ENCODE measurements around the gene MGAT4A.
A peak's percentile ranks its signal among the peaks of the same experiment; 100 is the strongest.

Gene MGAT4A

DNA sequence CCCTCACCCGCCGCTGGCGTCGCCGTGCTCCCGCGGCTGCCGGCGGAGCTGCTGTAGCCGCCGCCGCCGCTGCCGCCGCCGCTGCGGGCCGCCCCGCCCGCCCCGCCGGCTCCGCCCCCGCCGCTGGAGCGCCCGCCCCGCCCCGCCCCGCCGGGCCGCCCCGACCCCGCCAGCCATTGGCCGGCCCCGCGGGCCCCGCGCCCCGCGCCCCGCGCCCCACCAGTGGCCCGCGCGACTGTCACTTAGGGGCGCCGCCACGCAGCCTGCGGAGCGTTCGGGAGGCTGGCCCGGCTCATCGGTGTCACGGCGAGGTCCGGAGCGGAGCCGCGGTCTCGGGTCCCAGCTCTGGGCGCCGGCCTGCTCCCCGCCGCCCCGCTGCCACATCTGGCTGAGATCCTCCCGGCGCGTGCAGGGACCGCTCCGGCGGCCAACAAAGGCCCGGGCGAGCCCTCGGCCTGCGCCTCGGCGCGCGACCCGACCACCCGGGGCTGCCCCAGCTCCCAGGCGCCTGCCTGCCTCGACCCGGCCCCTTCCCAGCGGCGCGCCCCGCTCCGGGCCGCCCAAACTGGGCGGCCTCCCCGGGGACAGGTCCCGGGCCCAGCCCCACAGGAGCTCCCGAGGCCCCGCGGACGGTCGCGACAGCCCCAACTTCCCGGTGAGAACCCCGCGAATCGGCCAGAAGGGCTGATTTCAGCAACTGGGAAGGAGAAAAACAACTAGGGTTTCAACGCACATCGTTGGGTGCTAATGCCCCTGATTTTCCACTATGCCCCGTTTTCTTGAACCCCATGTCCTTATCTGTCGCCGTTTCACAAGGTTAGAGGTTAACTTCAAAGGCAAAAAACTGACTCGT is at the start of gene MGAT4A:
Gene MGAT4A, minus strand, starts transcription at position 92 of the 853 bp plus-strand sequence. CDS start 4,800 bp downstream, outside the sequence.
- DNase-seq, result peak in 55 of 58 donors; percentile 8 to 83 (median 68)

DNA sequence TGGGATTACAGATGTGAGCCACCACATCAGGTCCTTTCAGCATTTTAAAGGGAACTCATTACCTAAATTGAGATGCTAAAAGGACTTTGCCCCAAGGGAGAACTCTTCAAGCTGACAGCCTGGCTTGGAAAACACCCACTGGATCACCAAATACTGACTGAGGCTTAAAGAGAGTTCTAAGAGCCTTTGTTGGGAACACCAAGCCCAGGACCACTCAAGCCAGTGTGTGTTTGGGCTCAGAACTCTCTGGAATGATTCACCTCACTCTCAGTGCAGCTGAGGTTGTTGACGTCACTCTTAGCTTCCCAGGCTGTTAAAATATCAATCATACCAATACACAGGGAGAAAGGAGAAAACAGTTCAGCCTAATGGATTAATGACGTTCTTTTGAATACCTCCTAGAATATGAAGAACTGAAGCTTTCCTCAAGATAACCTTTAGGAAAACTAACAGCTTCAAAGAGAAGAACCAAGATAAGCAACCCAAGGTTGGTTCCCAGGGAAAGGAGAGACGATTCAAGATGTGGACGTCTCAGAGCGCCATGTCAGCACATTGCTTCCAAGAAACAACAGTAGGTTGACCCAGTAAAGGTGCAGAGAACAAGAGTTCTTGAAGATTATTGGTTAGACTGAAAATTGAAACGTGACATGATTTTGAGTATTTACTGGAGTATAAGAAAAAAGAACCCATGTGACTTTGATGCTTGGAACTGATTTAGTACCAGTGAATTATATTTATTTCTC is 48.0 kb upstream of the MGAT4A start:
- DNase-seq, result no peak

- DNase-seq, result no peak
Measured at GRCh38 chr2:98778151-98778550, 47.2 kb upstream of the MGAT4A start.

DNA sequence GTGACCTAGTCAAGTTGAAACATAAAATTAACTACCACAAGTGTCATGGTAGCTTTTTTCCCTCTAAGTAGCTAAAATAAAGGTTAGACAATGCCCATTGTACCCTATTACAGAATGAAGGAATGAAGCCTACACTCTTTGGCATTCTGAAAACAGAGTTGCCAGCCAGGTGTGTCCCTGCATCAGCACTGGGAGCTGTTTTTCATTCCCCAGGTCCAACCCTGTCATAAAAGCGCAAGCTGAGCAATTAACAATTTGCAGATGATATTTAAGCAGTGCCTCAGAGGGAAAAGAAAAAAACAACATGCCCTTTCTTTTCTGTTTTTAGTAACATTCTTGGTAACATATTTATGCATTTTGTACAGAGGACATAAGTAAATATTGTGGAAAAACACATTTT is 46.8 kb upstream of the MGAT4A start:
- DNase-seq, result no peak

GRCh38 chr2:98777076-98777475 is 46.1 kb upstream of the MGAT4A start:
- no peak for DNase-seq

- DNase-seq, result no peak
Measured at GRCh38 chr2:98776136-98776535, 45.2 kb upstream of the MGAT4A start.

DNA sequence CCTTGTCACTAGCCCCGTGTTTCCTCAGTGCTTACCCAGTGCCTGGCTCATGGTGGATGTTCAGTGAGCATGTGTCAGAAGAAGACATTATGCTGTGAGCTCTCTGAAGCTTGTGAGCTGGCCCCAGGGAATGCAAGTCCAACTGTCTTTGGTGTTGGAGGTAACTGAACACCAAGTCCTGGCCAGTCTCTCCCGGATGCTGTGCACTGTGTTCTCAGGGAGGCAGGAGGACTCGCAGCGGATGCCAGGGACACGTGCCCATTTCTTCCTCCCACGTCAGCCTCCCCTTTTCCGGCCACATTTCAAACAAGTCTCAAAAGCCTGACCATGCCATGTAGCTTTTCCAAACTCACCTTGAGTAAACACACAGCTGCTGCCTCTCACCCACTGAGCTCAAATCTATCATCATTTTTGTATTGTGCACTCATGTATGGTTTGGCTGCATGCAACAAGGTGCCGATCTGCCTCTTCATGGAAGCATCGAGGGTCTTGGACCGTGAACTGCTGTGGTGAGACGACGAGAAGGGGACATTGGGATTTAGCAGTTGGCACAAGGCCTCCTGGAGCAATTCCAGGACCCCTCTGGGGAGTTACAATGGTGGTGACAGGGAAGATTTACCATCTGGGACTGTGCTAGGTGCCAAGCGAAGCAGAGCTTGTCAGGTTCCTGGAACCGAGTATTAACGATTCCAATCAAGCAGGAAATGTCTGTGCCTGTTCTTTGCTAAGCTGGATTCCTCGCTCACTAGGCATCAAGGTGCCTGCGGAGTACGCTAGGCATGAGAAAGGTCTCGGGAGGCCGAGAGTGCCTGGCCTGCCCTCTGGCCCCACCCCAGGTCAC is 44.4 kb upstream of the MGAT4A start:
- DNase-seq, result no peak

- DNase-seq, result no peak
Measured at GRCh38 chr2:98773907-98774306, 43.0 kb upstream of the MGAT4A start.

DNA sequence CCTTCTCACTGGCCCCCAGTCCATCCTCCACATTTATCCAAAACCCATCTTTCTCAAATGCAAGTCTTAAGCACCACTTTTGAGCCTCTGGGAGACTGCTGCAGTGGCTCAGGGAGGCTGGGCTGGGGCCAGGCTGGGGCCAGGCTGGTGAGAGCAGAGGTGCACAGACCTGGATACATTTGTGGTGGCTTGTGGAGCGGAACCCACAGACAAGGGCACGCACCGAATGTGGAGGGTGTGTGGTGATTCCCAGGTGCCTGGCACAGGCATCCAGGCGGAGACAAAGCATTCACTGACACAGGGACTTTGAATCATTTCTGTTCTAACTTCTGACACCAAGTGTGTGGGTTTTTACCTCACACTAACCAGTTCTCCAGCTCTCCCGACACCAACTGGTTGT is 42.2 kb upstream of the MGAT4A start:
- no peak for DNase-seq

GRCh38 chr2:98772536-98772935 is 41.6 kb upstream of the MGAT4A start:
- DNase-seq, result no peak

DNA sequence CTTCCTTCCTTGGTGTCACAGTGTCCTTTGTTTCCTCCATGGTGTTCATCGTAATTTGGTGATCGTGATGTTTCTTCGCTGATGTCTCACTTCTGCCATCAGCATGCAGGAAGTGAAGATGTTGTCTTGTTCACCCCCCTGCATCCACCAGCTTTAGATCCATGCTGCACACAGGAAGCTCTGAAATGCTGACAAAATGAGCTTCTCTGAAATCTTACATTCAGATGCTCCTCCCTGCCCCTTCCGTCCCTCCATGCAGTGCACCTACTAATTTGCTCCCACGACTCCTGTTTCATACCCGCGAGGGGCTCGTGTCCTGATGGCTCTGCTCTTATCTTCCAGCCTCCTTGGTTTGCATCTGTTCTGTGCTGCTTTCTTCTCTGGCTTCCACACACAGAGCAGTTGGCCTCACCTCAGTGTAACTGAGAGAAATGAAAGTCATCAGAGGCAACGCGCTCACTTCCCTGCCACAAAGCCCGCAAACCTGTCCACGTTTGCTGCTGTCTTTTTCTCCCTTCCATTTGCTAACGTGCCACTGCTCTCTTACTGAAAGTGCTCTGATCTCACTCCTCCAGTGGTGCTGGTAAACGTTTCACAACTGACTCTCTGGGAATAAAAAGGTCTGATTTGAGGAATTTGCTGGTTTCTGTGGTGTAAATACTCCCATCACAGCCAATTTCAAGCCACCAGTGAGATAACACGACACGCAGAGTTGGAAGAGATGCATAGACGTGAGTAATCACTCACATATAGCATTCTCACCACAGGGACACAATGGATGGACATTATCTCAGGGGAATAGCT is 41.0 kb upstream of the MGAT4A start:
- peak in 3 of 58 donors; percentile 12 to 25 (median 22) for DNase-seq

DNA sequence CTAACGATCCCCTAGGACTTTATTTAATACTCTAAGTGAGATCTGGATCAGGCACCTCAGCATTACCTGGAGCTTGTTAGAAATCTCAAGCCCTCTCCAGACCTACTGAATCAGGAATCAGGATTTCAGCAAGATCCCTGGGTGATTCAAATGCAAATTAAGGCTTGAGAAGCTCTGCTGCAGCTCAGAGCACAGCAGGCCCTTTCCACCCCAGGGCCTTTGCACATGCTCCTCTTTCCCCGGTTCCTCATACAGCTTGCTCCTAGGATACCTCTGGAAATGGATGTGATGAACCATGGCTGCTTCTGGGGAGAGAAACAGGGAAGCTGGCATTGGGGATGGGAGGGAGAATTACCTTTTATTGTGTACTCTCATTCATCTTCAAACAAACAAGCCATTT is 40.3 kb upstream of the MGAT4A start:
- no peak for DNase-seq

DNA sequence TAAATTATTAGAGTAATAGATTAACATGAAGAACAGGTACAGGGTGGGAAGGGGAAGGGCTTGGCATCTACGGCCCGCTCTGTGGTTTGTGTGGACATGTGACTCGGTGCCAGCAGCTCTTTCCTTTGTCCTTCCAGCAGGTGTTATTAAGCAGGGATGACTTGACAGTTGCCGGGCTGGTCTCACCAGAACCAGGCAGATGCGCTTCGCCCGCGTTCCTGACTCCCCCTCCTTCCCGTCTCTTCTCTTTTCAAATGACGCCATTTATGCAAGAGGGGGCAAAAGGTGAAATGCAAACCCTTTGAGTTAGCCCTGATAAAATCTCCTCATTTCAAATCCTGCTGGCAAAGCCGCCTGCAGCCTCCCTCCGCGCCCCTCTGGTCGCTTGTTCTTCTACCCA is 38.9 kb upstream of the MGAT4A start:
- DNase-seq, result no peak

GRCh38 chr2:98769114-98769476 is 38.2 kb upstream of the MGAT4A start:
- DNase-seq, result no peak

GRCh38 chr2:98768384-98769113 is 37.6 kb upstream of the MGAT4A start:
- DNase-seq, result no peak

GRCh38 chr2:98764499-98764898 is 33.6 kb upstream of the MGAT4A start:
- DNase-seq, result no peak

GRCh38 chr2:98763209-98763951 is 32.4 kb upstream of the MGAT4A start:
- no peak for DNase-seq

- DNase-seq, result no peak
Measured at GRCh38 chr2:98761909-98762308, 31.0 kb upstream of the MGAT4A start.

DNA sequence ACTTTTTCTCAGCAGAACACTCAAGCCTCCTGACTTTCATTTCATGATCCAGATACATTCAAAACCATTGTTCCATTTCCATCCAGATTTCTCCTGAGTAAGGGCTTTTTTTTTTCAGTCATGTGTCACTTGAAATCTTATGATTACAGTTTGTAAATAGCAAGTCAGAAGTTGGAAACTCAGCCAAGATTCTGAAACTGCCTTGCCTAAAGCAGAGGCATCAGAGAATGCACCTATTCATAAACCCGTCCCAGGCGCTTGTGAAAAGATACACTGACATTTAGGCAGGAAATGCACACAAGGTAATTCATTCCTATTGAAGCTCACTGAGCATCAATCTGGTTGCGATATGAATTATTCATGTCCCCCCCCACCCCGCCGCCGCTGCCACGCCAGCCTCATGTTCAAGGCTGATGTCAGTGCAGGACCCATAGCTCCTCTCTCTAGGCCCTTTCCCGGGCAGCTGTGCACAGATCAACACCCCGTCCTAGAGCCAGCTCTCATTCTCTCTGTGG is 30.4 kb upstream of the MGAT4A start:
- peak in 7 of 58 donors; percentile 8 to 69 (median 20) for DNase-seq

Measured in anterior cingulate cortex (tissue), 58 donors.